Activated gamma-delta T cell treated with anti-CD3 and anti-CD28 coated beads, Interleukin-2, amount 50 U/mL, for 16 hours (primary cell): ENCODE measurements around the gene KIAA0930.
"Not testable (repeated sequence)": the region's sequence is repeated elsewhere in the genome, so short reads cannot be mapped to it uniquely, and the experiment has no call there.

Source experiments
- DNase-seq: peaks from one replicate; pipeline ENCODE4 v3.0.0-alpha.2; 2020; ENCODE audit warnings: low read depth

KIAA0930 gene

DNA sequence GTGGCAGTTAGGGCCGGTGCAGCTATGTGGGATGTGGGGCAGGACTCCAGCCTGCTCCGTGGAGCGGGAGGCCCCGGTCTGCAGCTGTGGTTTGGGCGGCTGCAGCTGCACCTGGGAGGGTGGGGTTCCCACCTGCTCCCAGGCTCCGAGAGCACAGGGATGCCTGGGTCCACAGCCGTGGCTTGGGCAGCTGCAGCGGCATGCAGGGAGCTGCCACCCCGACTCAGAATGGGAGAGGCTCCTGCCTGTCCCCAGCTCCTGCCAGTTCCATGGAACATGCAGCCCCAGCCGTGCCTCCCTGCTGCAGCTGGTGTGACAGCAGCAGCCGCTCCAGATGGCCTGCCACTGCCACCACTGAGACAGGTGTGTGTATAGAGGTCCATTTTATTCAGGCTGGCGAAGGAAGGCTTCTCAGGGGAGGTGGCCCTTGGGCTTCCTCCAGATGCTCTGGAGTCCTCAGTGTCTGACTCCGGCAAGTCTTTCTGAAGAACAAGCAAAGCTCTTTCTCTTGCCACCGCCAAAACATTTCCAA is 22.3 kb upstream of the KIAA0930 start:
- DNase-seq: no peak

GRCh38 chr22:45262195-45262930 is 21.7 kb upstream of the KIAA0930 start:
- DNase-seq: no peak

DNA sequence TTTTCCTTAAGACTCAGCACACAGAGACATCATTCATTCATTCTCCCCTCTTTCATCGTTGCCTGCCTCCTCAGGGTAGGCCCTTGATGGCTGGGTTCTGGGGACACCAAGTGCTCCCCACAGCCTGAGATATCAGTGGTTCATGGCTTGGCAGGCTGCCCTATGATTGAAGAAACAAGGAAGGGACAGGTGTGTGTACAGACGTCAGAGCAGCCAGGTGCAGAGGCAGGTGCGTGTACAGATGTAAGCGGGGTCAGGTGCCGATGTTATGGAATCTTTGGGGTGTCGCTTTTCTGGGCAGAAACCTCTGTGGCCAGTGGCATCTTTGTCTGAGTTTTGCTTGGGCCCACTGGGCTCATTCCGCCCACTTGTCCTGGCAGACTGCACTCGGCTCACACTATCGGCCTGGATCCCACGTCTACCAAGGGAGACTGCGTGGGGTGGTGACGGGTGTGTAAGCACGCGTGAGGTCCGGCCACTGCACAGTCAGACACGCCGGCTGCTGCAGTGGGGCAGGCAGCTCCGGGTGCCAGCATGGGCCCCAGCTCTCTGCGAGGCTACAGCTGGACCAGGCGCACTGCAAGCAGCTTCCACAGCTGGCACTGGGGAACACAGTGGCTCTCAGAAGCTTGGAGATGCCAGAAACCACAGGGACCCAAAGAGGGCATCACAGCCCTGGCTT is 20.9 kb upstream of the KIAA0930 start:
- no peak for DNase-seq

GRCh38 chr22:45260395-45260759 is 19.7 kb upstream of the KIAA0930 start:
- not testable (repeated sequence) for DNase-seq

DNA sequence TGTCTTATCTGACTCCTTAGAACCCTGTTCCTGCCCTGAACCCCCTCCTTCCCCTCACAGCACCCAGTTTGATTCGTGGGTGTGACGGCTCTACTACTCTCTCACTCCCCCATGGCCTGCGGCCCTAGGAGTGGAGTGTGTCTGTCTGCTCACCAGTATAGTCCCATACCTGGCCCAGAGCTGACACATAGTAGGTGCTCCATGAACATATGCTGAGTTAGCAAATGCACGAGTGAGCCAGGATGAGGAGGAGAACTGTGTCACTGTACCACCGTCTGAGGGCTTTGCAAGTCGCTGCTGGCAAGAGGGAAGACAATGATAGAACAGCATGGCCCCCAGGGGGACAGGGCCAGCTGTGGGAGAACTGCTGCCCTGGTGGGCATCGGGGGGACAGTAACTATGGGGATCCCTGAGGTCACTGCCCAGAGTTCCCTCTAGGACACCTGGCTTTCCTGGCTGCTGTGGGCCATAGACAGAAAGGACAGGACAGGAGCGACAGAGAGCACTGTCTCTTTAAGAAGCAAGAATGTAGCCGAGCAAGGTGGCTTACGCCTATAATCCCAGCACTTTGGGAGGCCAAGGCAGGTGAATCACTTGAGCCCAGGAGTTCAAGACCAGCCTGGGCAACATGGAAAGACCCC is 19.2 kb upstream of the KIAA0930 start:
- no peak for DNase-seq

DNA sequence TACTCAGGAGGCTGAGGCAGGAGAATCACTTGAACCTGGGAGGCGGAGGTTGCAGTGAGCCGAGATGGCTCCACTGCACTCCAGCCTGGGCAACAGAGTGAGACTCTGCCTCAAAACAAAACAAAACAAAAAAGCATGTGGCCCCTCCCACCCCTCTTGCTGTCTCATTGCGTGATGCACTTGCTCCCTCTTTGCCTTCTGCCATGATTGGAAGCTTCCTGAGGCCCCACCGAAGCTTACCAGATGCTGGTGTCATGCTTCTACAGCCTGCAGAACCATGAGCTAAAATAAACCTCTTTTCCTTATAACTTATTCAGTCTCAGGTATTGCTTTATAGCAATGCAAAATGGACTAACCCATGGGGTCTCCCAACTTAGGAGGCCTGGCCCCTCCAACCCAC is 17.2 kb upstream of the KIAA0930 start:
- DNase-seq: not testable (repeated sequence)

DNA sequence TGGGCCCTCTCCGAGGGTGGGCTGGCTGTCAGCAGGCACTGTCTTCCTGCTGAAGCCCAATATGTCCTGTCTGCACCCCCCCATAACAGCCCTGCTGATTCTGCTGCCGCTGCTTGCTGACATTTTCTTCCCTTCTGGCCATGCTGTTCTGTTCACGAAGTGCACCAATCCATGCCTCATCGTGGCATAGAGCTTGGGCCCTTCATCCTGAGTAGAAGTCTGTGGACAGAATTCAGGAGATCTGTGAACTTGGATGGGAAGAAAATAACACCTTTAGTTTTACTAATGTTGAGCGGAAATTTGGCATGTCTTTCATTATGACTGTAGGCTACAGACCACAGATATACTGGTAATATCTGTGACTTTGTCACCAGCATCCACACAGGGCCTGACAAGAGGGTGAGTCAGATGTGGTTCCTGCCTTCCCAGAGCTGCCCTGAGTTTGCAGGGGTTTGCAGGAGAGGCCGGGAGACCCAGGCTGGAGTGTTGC is 14.1 kb upstream of the KIAA0930 start:
- DNase-seq: no peak

DNA sequence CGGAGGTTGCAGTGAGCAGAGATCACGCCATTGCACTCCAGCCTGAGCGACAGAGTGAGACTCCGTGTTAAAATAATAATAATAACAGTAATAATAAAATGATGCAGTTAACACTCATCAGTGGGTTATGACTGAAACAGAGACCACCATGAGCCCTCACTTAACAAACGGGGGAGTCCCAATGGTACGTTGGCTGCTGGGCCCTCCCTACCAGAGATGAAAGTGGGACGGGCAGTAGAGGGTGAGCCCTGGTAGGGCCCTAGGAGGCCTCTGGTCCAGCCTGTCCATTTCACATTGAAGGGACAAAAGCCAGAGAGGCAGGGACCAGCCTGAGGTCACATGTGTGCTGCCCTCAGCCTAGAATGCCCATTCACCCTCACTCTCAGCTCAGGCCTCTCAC is 13.7 kb upstream of the KIAA0930 start:
- DNase-seq: no peak

DNA sequence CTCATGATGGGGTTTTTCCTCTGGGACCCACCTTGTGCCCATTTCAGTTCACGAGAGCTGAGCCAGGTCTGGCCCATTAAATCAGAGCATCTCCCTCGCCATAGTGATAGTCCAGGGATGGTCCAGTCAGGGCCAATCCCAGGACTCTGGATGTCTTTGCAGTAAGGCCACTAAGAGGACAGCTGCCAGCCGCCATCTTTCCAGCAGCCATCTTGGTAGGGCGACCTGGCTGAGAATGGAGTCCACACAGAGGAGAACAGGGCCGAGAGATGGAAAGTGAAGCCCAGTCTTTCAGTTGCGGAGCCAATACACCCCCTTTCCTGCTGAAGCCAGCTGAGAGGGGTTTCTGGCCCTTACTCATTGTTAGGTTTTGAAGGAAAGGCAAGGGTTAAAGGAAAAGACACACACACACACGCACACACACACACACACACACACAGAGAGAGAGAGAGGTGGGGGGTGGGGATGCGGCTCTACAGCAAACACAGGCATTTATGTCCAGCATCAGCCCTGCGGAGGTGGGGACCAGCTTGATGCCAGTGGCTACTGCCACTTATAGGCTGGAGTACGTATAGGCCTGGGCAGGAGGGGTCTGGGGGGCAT is 12.4 kb upstream of the KIAA0930 start:
- DNase-seq: no peak

DNA sequence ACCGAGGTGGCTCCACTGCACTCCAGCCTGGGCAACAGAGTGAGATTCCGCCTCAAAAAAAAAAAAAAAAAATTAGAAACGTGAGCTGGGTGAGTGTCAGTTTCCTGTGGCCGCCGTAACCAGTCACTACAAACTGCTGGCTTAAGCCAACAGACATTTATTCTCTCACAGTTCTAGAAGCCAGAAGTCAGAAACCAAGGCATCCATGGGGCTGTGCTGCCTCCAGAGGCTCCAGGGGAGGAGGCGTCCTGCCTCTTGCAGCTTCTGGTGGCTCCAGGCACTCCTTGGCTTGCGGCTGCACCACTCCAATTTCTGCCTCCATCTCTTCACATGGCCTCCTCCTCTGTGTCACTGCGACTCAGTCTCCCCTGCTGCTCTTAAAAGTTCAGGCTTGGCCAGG is 11.1 kb upstream of the KIAA0930 start:
- no peak for DNase-seq

DNA sequence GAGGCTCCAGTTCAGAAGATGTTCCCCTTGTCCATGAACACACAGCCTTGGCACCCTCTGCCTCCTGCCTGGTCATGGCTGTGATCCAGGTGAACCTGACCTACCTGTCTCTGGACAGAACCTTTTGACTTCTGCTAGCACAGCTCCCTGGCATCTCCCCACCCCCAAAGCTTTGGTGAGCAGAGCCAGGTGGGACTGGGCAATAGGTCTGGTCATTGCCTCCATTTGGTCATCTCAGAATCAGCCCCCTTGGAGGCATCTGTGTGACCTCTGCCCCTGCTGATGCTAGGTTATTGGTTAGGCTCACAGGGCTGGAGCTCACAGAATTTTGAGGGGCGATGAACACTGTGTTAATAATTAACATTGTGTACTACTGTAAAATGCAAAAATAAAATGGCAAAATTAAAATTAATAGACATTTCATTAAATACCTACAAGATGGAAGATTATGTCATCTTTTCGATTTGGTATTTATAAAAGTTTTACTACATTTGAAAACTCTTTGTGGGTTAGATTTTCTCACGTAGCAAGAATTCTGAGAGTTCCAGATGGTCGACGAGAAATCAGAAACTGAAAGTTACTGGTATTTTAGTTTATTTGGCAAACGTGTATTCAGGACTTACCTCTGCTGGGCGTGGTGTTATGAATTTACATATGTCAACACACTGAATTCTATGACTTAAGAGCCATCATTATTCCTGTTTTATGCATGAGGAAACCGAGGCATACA is 8.3 kb upstream of the KIAA0930 start:
- no peak for DNase-seq

GRCh38 chr22:45246060-45246985 is 5.6 kb upstream of the KIAA0930 start:
- DNase-seq: no peak

DNA sequence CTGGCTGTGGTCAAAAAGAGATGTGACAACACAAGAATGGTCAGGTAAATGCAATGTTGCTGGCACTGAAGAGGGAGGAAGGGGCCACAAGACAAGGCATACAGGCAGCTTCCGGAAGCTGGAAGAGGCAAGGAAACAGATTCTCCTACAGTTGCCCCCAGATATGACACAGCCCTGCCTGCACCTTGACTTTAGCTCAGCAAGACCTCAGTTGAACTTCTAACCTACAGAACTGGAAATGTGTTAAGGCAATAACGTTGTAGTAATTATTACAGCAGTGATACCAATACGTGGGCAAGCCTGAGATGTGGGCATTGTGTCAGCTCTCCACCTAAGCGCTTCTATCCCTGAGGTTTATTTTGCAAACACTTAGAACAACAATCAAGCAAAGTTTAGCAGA is 4.2 kb upstream of the KIAA0930 start:
- DNase-seq: no peak

DNA sequence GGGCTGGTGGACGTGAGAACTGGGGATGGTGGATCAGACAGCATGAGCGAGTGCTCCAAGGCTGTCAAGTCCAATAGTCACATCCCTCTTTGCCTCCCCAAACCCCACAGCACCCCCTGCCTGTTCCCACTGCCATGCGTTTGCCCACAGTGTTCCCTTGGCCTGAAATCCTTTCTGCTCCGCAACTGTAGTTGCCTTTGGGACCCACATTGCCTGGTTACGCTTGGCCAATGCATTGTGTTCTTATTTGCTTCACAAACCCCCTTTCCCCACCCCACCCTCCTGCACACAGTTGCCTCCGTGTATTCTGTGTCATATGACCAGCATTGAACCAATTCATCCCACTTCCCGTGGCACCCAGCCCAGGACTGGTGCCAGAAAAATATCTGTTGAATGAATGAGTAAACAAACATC is 2.1 kb upstream of the KIAA0930 start:
- no peak for DNase-seq

- DNase-seq: peak; percentile 13
Observed at GRCh38 chr22:45240104-45240809, 437 bp downstream of the KIAA0930 start.

DNA sequence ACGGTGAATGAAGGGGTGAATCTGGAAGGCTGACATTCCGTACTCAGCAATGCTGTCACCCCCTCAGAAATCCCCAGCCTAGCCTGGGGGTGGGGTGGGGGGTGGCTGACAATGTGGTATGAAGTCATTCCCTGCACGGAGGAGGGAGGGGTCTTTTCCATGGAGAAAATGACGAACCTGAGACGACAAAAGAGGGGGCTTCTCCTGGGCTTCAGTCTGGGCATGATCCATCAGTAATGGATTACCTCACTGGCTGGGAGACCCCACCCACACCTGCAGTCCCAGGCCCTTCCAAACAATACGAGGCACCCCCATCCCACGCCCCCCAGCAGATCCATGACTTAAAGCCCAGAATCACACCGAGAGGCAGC is 1.0 kb downstream of the KIAA0930 start:
- DNase-seq: no peak

DNA sequence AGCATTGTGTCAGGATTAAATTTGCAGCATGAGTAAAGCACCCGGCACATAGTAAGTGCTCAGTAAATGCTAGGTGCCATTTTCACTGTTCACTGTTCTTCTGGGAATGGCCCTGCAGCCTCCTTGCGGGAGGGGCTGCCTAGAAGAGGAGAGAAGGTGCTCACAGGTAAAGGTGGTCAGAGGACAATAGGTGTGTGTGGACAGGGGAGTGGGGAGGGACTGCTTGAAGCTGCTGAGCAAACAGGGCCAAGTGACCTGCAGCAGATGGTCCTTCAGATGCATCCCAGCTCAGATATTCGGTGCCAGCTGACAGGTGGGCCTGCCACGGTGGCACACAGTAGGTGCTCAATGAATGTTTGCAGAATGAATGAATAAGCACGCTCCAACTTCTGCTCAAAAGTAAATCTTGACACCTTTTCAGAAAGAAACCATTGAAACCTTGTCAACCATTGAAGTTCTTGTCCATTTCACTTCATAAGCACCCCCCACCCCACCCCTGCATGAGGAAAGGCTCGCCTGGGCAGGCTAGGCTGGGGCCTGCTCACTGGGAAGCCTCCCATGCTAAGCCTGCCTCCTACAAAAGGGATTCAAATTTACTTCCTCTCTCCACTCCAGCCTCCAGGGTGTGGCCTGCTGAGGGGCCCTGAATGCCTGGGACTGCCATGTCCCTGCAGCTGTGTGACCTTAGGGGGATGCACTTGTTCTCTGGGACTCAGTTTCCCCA is 1.6 kb downstream of the KIAA0930 start:
- DNase-seq: no peak

DNA sequence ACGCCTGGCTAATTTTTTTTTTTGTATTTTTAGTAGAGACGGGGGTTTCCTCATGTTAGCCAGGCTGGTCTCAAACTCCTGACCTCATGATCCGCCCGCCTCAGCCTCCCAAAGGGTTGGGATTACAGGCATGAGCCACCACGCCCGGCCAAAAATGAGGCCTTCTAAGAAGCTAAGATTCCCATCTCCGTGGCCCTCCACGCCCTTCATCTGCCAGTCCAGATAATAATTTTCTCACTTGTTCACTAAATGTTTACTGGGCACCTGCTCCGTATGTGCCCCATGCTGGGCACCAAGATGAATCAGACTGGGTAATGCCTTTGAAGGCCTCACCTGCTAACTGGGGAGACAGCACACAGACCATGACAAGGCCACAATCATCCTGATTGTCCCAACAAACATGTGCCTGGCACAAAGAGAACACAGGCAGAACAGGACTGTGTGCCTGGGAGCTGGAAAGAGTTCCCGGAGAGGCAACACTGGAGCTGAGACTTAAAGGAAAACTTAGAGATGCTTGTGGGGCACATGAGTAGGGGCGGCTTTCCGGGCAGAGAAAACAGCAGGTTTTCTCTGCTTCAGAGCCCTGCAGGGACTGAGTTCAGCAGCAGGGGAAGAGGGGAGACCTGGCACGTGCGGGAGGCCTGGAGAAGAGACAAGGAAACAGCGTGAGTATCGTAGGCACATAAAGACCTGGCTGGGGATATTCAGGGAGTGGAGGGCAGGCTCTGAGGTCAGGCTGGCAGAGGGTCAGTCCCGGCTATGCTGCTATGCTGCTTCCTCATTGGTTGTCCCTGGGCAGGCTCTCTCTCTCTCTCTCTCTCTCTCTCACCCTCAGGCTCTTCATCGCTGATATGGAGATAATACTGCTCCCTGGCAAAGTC is 2.4 kb downstream of the KIAA0930 start:
- DNase-seq: no peak
